ENCODE data around the gene SEPHS2. TPM values are rescaled to one million over a fixed set of nuclear protein-coding genes. Genes with fewer than 3 reads are reported as not detected.

SEPHS2 gene, protein sequence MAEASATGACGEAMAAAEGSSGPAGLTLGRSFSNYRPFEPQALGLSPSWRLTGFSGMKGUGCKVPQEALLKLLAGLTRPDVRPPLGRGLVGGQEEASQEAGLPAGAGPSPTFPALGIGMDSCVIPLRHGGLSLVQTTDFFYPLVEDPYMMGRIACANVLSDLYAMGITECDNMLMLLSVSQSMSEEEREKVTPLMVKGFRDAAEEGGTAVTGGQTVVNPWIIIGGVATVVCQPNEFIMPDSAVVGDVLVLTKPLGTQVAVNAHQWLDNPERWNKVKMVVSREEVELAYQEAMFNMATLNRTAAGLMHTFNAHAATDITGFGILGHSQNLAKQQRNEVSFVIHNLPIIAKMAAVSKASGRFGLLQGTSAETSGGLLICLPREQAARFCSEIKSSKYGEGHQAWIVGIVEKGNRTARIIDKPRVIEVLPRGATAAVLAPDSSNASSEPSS
- total RNA-seq = 10 to 100 TPM; 26.5 to 37.6 (median 33.8) TPM

GRCh38 chr16:30445408-30446202 is at the start of gene SEPHS2:
SEPHS2 (minus strand) TSS chr16:30445874; CDS start chr16:30445727, 147 bp downstream.
- intact Hi-C loops (cut with DNase I) = loop anchor here (2.0 to 10.0 kb wide), 2 partner anchors 81 to 169 kb away; partner anchors contain the start of genes ZNF689 and ZNF768
- H3K4me1 ChIP-seq = peaks cover 17 to 27% (median 24%) of the 10 kb centered on the region in 4 donors
- no peaks in the 10 kb centered on the region for H3K9me3 ChIP-seq
- H3K27me3 ChIP-seq = no peaks in the 10 kb centered on the region
- H3K27ac ChIP-seq (replicated peaks in 1 of 4) = peak within 1 kb of the TSS; percentile 93 to 99 (median 98)
- WGBS = under 1% methylated on average over 29 of the region's 59 CpGs
- peak within 1 kb of the TSS; percentile 77 to 95 (median 82) for H3K4me3 ChIP-seq
- TF ChIP-seq, protein P1, sequence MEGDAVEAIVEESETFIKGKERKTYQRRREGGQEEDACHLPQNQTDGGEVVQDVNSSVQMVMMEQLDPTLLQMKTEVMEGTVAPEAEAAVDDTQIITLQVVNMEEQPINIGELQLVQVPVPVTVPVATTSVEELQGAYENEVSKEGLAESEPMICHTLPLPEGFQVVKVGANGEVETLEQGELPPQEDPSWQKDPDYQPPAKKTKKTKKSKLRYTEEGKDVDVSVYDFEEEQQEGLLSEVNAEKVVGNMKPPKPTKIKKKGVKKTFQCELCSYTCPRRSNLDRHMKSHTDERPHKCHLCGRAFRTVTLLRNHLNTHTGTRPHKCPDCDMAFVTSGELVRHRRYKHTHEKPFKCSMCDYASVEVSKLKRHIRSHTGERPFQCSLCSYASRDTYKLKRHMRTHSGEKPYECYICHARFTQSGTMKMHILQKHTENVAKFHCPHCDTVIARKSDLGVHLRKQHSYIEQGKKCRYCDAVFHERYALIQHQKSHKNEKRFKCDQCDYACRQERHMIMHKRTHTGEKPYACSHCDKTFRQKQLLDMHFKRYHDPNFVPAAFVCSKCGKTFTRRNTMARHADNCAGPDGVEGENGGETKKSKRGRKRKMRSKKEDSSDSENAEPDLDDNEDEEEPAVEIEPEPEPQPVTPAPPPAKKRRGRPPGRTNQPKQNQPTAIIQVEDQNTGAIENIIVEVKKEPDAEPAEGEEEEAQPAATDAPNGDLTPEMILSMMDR (IDR thresholded peaks at IDR 0.05) = peak; percentile 49 to 58 (median 50)
- TF ChIP-seq POLR2AphosphoS5 (IDR thresholded peaks at IDR 0.05) = peak; percentile 89 to 97
- no peak for TF ChIP-seq EP300 (IDR thresholded peaks at IDR 0.05)
- peak; percentile 76 for TF ChIP-seq POLR2A (IDR thresholded peaks at IDR 0.05; ENCODE audit: low read depth)
- peak; percentile 99 for DNase-seq (ENCODE audit: extremely low spot score)
- H3K36me3 ChIP-seq = peaks cover 0 to 21% (median 5%) of the 10 kb centered on the region in 4 donors

DNA sequence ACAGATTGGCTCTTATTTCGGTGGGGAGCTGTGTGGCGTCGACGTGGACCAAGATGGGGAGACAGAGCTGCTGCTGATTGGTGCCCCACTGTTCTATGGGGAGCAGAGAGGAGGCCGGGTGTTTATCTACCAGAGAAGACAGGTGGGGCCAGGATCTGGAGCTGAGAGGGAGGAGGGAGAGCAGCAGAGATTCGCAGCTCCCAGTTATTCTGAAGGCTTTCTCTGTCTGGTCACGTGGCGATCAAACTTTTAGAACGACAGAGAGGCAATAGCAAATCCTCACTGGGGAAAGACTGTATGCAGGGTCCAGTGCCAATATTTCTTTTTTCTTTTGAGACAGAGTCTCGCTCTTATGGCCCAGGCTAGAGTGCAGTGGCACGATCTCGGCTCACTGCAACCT is 49.0 kb upstream of the SEPHS2 start:
- Histone ChIP-seq H3K36me3 (no peaks in the 10 kb centered on the region), H3K4me1 (no peaks in the 10 kb centered on the region), H3K9me3 (no peaks in the 10 kb centered on the region), H3K4me3 (no peak overlapping the region), H3K27me3 (peaks cover 0 to 23% (median 0%) of the 10 kb centered on the region in 4 donors), H3K27ac (replicated peaks in 1 of 4) (no peak overlapping the region)
- intact Hi-C loops (cut with DNase I) = no loop called here
- DNase-seq (ENCODE audit: extremely low spot score) = no peak
- TF ChIP-seq POLR2A (IDR thresholded peaks at IDR 0.05; ENCODE audit: low read depth) (no peak), EP300 (IDR thresholded peaks at IDR 0.05) (no peak), POLR2AphosphoS5 (IDR thresholded peaks at IDR 0.05) (no peak)
- TF ChIP-seq, protein P1 (IDR thresholded peaks at IDR 0.05) = no peak
- 67% methylated on average over 11 of the region's 12 CpGs for WGBS

DNA sequence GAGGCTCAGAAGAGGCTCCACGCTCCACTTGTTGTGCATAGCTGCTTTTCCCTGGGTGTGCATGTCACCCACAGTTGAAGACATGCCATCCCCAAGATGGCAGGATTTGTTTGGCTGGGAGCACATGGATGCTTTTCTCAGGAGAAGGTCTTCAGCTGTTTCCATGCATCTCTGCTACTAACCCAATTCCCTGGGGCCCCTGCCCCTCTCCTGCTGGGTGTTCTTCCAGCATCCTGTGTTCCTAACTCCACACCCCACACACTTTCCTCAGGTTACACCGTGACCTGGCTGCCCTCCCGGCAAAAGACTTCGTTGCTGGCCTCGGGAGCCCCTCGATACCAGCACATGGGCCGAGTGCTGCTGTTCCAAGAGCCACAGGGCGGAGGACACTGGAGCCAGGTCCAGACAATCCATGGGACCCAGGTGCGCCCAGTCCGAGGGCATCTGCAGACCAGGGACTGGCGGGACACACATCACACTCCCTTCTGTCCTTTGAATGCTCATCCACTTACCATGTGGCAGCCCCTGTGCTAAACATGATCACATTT is 48.3 kb upstream of the SEPHS2 start:
- TF ChIP-seq, protein P1 (IDR thresholded peaks at IDR 0.05) = no peak
- no peak for TF ChIP-seq POLR2A (IDR thresholded peaks at IDR 0.05; ENCODE audit: low read depth)
- no peak for TF ChIP-seq POLR2AphosphoS5 (IDR thresholded peaks at IDR 0.05)
- TF ChIP-seq EP300 (IDR thresholded peaks at IDR 0.05) = no peak
- Histone ChIP-seq H3K4me3 (no peak overlapping the region), H3K36me3 (no peaks in the 10 kb centered on the region), H3K4me1 (no peaks in the 10 kb centered on the region), H3K27me3 (peaks cover 0 to 23% (median 0%) of the 10 kb centered on the region in 4 donors), H3K9me3 (no peaks in the 10 kb centered on the region), H3K27ac (replicated peaks in 1 of 4) (no peak overlapping the region)
- no peak for DNase-seq (ENCODE audit: extremely low spot score)
- intact Hi-C loops (cut with DNase I) = no loop called here
- WGBS = 69% methylated on average over 11 of the region's 11 CpGs

- 41% methylated on average over 6 of the region's 6 CpGs for WGBS
- Histone ChIP-seq H3K9me3 (no peaks in the 10 kb centered on the region), H3K4me3 (no peak overlapping the region), H3K27ac (replicated peaks in 1 of 4) (no peak overlapping the region), H3K27me3 (peaks cover 0 to 29% (median 0%) of the 10 kb centered on the region in 4 donors), H3K4me1 (no peaks in the 10 kb centered on the region), H3K36me3 (no peaks in the 10 kb centered on the region)
- no peak for DNase-seq (ENCODE audit: extremely low spot score)
- TF ChIP-seq EP300 (IDR thresholded peaks at IDR 0.05) (no peak), POLR2AphosphoS5 (IDR thresholded peaks at IDR 0.05) (no peak), POLR2A (IDR thresholded peaks at IDR 0.05; ENCODE audit: low read depth) (no peak)
- TF ChIP-seq, protein P1 (IDR thresholded peaks at IDR 0.05) = no peak
- intact Hi-C loops (cut with DNase I) = no loop called here
These were observed 46.2 kb upstream of the SEPHS2 start for GRCh38 chr16:30491744-30492308.
